ENCODE data around the gene AGO3. TPM values are rescaled to one million over a fixed set of nuclear protein-coding genes. Genes with fewer than 3 reads are reported as not detected.
"Not testable (repeated sequence)": the region's sequence is repeated elsewhere in the genome, so short reads cannot be mapped to it uniquely, and the experiment has no call there.

The AGO3 gene
- total RNA-seq, 1 donor from 2014 or later, result 41.8 TPM

DNA sequence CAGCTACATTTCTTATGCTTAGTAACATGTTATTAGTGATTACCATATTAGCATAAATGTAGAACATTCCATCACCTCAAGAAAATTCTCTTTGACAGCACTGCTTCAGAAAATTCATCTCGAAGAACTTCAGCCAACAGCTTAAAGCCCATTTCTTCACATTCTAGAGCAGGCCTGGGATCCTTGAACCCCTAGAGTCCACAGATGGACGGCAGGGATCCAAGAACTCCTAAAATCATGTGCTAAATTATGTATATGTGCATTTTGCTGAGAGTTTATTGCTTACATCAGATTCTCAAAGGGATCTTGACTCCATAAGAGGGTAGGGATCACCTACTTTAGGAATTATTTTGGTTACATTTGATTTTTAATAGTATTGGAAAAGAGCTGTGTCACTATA is 76.8 kb downstream of the AGO3 start:
- no peak for DNase-seq (ENCODE audit: low spot score)

DNA sequence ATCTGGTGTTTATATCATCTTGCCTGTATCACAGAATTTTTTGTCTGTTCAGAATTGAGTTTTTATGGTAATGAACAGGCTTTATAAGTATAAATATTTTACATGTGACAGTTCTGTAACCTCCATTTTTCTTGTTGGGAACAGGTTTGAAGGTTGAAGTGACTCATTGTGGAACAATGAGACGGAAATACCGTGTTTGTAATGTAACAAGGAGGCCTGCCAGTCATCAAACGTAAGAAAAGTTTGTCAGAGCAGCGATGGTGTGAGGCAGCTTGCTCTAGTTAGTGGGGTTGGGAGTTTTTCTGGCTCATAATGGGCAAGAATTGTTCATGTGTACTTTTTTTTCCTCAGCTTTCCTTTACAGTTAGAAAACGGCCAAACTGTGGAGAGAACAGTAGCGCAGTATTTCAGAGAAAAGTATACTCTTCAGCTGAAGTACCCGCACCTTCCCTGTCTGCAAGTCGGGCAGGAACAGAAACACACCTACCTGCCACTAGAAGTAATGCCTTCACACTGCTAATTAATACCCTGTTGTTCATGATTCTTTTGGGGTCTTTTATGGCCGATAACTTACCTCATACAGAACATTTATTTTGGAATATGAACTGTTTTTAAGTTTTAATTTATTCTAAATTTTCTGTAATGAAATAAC is 77.8 kb downstream of the AGO3 start:
- no peak for DNase-seq (ENCODE audit: low spot score)

DNA sequence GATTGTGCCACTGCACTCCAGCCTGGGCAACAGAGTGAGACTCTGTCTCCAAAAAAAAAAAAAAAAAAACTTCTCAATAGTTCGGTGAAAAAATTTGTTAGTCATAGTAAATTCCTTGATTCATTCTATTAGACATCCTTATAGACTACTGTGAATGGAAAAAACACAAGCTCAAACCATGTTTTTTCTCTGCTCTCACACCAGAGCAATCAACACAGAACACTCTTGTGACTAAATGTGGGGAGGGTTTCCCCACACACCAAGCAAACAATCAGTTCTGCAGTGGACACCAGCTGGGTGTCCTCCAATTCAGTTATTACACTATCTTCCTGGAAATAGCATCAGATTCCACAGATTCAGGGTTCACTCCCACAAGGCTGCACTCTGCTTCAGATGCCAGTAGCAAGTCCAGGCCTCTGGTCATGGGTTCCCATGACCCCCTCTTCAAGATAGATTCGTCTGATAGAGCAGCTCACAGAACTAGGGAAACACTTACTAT is 83.9 kb downstream of the AGO3 start:
- DNase-seq (ENCODE audit: low spot score), result no peak

DNA sequence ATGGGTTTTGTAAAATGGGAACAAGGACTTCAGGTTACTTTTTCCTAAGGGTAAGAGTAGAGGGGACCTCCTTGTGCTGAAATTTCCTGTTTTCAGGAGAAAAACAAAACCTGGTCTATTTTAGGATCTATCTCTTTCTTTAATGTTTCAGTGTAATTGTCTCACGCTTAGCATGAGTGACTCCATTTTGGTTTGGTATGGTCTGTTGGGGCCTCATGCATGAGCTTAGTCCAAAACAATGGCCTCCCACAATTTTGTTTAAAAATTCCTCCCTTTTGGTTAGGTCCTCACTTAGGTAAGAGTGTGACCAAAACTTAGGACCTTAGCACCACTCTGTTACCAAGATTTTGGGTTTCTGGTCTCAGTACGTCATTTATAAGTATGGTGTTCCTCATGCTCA is 85.8 kb downstream of the AGO3 start:
- no peak for DNase-seq (ENCODE audit: low spot score)

DNA sequence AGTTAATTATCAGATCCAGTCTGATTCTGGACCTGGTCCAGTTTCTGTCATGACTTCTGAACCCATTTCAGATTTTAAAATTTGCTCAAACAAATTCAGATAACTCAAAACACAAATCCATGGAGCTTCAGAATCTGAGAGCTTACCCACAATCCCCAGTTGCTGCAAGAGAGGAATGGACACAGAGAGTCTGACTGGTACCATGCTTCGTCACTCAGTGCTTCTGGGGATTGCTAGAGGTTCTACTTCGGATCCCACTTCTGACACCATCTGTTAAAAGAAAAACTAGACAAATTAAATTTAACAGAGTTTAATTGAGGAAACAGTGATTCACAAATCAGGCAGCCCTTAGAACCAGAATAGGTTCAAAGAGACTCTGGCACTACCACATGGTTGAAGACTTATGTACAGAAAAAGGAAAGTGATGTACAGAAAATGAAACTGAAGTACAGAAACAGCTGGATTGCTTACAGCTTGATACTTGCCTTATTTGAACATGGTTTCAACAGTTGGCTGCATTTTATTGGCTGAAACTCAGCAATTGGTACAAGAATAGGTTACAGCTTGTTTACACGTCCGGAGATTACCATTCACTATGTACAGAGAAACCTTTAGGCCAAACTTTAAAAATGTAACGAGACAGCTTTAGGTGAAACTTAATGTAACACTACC is 92.3 kb downstream of the AGO3 start:
- no peak for DNase-seq (ENCODE audit: low spot score)

DNA sequence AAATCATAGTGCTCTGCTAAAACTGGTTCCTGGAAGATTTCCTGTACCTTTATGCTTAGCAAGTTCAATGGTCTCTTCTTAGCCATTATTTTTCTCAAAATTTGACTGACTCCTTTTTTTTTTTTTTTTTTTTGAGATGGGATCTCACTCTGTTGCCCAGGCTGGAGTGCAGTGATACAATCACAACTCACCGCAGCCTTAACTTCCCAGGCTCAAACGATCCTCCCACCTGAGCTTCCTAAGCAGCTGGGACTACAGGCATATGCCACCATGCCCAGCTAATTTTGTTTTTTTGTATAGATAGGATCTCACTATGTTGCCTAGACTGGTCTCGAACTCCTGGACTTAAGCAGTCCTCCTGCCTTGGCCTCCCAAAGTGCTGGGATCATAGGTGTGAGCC is 93.1 kb downstream of the AGO3 start:
- DNase-seq (ENCODE audit: low spot score), result not testable (repeated sequence)

DNA sequence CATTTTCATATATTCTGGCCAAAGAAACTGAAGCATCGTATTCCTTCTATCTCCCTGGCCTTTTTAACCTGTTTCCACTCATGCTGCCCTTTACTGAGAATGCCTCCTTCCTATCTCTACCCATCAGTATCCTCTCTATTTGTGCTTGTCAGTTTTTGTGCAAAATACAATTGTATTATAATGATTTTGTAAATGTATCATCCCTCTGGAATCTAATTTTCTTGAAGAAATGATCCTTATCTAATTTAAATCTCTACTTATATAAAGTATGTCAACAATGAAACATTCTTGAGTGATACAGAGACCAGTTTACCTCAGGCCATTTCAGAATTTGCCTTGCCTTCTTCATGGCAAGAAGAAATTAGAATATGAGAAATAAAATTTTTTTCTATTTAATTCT is 93.9 kb downstream of the AGO3 start:
- no peak for DNase-seq (ENCODE audit: low spot score)

DNA sequence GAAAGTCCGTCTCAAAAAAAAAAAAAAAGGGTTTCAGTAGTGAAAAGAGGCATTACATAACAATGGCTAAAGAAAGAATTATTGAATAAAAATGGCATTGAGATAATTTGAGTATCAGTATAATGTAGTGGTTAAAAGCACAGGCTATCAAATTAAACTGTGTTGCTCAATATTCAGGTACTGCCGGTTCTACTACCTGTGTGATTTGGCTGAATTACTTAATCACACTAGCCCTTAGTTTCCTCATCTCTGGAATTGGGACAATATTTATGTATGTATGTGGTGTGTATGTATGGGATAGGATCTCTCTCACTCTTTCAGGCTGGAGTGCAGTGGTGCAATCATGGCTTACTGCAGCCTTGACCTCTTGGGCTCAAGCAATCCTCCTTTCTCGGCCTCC is 96.9 kb downstream of the AGO3 start:
- no peak for DNase-seq (ENCODE audit: low spot score)

DNA sequence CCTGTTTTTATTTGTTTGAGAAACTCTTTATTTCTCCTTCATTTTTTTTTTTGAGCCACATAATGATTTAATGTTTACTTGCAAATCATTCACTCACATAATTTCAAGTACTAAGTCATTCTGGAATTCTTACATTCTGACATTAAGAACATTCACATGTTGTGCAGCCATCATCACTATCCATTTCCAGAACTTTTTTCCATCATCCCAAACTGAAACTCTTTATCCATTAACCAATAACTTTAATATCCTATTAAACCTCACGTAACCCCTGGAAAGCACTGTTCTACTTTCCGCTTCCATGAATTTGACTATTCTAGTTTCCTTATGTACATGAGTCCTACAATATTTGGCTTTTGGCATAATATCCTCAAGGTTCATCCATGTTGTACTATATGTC is 100.5 kb downstream of the AGO3 start:
- no peak for DNase-seq (ENCODE audit: low spot score)

DNA sequence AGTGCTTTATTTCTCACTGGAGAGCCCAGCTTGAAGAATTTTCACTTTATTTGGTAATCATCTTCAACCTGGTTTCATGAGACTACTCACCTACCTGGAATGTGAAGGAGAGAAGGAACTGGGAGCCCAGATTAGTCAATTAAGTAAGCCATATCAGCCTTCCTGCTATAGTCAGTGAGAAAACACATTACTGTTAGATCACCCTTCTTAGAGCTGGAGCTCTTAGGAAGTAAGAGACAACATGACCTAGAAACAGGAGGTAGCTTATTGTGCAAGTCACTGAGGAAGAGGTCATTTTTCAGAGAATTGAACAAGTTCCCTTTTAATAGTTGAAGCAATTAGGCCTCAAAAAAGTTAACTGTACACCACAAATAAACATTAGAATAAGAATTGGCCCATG is 103.8 kb downstream of the AGO3 start:
- no peak for DNase-seq (ENCODE audit: low spot score)

DNA sequence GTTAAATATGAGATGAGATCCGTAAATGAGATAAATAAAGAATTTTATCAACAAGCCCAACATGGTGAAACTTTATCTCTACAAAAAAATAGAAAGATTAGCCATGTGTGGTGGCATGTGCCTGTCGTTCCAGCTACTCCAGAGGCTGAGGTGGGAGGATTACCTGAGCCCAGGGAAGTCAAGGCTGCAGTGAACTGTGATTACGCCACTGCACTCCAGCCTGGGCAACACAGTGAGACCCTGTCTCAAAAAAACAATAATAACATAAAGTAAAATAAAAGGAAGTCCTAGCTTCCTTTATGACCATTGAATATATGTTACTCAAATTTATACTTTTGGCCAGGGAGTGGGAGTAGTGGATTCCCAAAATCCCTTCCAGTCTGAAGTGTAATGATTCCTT is 104.2 kb downstream of the AGO3 start:
- no peak for DNase-seq (ENCODE audit: low spot score)

DNA sequence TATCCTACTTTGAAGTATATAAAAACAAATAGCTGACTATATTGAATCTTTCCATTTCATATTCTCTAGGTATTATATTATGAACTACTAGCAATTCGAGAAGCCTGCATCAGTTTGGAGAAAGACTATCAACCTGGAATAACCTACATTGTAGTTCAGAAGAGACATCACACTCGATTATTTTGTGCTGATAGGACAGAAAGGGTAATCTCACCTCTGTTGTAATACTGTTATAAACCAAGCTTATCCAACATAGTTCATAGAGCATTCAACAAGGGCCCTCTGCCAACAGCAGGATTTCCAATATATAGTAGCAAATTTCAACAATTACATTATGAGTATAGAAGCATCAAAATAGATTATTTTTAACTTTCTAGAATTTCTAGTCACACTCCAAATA is 109.3 kb downstream of the AGO3 start:
- no peak for DNase-seq (ENCODE audit: low spot score)

DNA sequence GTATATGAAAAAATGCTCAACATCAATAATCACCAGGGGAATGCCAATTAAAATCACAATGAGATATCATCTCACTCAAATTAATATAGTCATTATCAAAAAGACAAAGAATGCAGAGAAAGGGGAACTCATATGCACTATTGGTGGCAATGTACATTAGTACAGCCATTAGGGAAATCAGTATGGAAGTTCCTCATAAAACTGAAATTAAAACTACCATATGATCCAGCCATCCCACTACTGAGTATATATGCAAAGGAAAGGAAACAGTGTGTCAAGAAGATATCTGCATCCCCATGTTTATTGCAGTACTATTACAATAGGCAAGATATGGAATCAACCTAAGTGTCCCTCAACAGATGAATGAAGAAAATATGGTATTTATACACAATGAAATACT is 120.9 kb downstream of the AGO3 start:
- DNase-seq (ENCODE audit: low spot score), result no peak

DNA sequence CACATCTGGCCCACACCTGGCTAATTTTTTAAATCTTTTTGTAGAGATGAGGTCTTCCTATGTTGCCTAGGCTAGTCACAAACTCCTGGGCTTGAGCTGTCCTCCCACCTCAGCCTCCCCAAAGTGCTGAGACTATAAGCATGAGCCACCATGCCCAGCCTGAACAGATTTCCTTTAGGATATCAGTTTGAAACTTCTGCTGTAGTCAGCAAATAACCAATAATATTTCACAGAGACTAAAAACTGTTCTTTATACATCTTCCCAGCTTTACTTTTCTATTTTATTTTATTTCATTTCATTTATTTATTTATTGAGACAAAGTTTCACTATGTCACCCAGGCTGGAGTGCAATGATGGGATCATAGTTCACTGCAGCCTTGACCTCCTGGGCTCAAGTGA is 123.1 kb downstream of the AGO3 start:
- DNase-seq (ENCODE audit: low spot score), result no peak

DNA sequence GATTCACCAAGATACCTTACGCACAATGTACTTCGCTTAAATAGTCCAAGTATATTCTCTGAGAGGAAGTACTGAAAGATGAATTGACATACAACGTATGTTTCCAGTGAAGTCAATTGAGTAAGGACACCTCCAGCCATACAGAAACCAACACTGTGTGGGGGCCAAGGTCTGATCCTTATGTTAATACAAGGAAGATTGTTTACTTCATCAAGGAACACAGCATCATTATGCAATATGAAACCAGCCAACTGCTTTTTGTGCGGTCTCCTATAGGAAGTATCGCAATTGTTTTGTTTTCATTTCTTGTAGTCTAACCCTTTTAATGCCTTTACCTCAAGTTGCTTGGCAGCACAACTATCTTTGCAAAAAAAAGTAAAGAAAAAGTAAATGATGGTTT is 124.8 kb downstream of the AGO3 start:
- DNase-seq (ENCODE audit: low spot score), result no peak

DNA sequence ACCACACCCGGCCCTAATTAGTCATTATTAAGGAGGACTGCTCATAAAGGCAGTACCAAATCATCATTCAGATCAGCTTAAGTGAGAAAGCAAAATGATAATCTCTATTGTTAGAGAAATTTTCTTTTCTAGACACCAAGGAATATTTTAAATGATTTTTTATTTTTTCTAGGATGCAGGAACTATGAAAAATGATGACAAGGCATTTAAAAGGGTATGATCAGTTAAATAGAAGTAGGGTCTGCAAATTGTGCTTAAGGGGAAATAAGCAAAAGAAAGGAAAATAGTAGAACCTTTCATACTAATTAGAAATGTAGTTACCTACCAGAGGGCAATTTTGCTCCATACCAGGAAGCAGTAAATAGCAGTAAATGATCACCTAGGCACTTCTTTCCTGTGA is 131.4 kb downstream of the AGO3 start:
- no peak for DNase-seq (ENCODE audit: low spot score)

DNA sequence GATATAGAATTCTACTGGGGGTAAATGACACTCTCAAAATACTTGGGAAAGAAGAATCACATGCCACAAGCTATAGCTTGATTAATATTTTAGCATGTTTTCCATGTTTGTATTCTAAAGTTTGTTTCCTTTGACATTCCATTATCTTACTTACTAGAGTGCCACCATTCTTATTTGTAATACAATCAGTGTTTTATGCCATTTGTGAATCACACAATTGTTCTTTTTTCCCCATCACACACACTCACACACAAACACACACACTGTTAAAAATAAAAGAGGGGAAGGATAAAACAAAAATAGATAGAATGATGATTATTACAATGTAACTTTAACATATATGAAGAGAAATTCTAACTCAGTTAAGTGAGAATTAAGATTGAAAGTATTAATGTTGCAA is 137.0 kb downstream of the AGO3 start:
- DNase-seq (ENCODE audit: low spot score), result no peak

DNA sequence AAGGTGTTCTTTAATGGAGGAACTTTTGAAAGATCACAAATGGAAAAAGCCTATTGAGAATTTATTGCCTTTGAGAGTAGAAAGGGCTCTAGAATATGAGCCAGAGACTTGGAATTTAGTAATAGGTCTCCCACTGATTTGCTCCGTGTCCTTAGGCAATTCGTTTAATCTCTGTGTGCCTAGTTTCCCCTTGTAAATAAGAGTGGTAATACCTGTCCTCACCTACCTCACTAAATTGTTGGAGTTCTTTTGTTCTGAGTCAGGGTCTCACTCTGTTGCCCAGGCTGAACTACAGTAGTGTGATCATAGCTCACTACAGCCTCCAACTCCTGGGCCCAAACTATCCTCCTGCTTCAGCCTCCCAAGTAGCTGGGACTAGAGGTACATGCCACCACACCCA is 138.0 kb downstream of the AGO3 start:
- DNase-seq (ENCODE audit: low spot score), result no peak

DNA sequence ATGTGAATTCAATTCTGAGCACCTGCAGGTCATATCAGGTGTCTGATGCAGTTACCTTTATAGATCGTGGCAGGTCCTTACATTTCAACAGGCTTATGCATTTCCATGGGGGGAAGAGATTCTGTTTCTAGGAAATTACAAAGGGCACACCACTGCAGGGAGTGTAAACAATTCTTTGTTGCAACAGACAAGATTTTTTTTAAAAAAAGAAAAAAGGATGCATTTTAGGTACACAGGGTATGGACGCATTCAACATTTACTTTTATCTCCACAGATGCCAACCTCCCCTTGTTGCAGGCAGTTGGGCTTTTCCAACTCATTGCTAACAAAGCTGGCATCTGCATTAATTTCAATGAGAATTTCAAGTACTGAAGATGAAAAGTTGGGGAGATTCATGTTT is 139.4 kb downstream of the AGO3 start:
- DNase-seq (ENCODE audit: low spot score), result no peak

DNA sequence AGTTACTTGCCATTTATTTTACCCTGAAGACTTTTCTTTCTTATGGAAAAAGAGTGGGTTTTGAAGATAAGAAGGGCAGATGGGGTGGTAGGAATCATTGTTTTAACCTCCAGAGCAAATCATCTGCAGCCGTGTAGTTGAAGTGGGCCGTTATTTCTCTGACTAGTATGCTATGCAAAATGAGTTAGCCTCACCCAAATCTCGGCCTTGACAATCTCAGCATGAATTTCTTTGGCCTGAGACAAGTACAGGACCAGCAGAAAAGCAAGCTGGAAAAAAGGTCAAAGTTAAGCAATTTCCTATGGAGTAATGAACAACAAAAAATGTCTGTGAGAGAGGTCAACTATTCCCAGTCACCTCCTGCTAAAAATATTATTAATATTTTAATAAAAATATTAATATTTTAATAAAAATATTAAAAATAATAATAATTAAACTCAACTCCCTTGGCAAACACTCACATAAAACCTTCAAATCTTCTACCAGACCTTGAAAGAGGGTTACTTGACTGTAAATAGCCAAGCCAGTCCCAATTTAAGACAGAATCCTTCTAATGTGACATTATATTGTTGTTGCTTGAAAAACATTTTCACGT is 146.2 kb downstream of the AGO3 start:
- no peak for DNase-seq (ENCODE audit: low spot score)

DNA sequence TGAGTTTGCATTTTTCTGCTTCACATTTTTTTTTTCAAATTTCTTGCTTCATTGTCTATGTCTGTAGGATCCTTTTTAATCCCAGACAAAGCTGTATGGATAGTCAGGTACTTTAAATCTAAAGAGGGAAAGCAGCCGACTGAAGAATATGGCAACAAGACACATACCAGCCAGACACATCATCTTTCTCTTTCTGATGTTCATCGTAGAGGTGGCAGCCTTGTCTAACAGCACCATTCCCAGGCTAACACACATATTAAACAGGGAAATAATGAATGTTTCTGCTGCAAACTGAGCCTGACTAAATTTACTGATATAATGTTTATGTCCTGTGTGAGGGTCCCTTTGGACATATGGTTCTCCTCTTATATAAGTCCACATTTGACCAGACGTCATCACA is 149.3 kb downstream of the AGO3 start:
- no peak for DNase-seq (ENCODE audit: low spot score)

DNA sequence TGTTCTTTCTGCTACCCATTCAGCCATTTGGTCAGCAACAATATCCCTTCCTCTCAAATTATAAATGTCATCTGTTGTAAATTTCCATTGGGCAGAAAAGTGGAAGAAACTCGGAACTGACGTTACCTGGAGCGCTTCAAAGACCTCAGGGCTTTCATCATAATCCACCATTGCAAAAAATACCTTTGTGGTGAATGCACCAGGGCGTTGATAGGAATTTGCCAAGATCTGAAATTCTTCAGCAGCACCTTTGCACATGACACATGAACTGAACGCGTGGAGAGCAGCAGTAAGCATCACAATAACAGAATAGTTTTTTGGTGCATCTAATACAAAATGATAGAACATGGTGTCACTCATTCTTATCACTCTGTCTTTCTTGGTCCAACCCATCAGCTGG is 149.9 kb downstream of the AGO3 start:
- no peak for DNase-seq (ENCODE audit: low spot score)

DNA sequence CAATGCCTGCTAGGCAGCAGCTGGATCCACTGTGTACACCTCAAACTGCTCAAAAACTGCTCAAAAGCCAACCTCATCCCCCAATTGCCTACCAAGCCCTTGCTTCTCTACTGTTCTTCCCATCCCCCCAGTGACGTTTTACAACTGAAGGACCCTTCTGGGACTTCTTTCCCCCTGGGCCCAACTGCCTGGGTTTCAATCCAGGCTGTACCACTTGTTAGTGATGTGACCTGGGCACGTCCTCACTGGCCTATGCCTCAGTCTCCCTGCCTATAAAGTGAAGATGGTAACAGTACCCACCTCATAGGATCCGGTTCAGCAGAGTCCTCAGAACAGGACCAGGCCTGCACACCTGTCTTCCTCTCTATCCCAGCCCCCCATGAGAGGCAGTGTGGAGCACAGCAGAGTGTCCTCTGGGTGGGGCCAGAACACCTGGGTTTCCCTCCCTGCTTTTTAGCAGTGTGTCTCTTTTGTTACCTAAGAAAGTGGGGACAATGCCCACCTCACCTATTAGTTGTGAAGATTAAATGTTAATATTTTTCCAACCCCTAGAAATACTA is 151.1 kb downstream of the AGO3 start:
- DNase-seq (ENCODE audit: low spot score), result no peak
